ENCODE data around the gene HSPA12A. TPM values are rescaled to one million over a fixed set of nuclear protein-coding genes. Genes with fewer than 3 reads are reported as not detected.

Gene HSPA12A
- total and polyA plus RNA-seq, 9 of the 15 experiments (the other 6 are each of a cell fraction or from before 2014, with no cell fraction given): 0.01 to 0.18 (median 0.04) TPM; not detected in 4

GRCh38 chr10:116630020-116630419 is 112.3 kb downstream of the HSPA12A start (continued):
- TF ChIP-seq ZFX (CRISPR knock-in tag; IDR thresholded peaks at IDR 0.05): no peak
- TF ChIP-seq, protein P1, sequence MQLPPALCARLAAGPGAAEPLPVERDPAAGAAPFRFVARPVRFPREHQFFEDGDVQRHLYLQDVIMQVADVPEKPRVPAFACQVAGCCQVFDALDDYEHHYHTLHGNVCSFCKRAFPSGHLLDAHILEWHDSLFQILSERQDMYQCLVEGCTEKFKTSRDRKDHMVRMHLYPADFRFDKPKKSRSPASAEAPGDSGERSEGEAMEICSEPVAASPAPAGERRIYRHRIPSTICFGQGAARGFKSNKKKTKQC (CRISPR knock-in tag; IDR thresholded peaks at IDR 0.05): no peak
- no peak for TF ChIP-seq U2AF1 (optimal IDR thresholded peaks at IDR 0.05; ENCODE audit: low read depth, low read length)
- TF ChIP-seq, protein P2, sequence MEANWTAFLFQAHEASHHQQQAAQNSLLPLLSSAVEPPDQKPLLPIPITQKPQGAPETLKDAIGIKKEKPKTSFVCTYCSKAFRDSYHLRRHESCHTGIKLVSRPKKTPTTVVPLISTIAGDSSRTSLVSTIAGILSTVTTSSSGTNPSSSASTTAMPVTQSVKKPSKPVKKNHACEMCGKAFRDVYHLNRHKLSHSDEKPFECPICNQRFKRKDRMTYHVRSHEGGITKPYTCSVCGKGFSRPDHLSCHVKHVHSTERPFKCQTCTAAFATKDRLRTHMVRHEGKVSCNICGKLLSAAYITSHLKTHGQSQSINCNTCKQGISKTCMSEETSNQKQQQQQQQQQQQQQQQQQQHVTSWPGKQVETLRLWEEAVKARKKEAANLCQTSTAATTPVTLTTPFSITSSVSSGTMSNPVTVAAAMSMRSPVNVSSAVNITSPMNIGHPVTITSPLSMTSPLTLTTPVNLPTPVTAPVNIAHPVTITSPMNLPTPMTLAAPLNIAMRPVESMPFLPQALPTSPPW (CRISPR knock-in tag; IDR thresholded peaks at IDR 0.05): no peak
- no peak for TF ChIP-seq ZNF165 (CRISPR knock-in tag; IDR thresholded peaks at IDR 0.05; ENCODE audit: borderline replicate concordance)
- no peak for TF ChIP-seq EGR1 (conservative IDR thresholded peaks at IDR 0.05)
- TF ChIP-seq BCL6 (CRISPR knock-in tag; IDR thresholded peaks at IDR 0.05): no peak
- no peak for TF ChIP-seq ELF2 (CRISPR knock-in tag; IDR thresholded peaks at IDR 0.05)
- no peak for TF ChIP-seq RBM25 (IDR thresholded peaks at IDR 0.05; ENCODE audit: low read depth, low read length, severe bottlenecking)
- TF ChIP-seq, protein P3, sequence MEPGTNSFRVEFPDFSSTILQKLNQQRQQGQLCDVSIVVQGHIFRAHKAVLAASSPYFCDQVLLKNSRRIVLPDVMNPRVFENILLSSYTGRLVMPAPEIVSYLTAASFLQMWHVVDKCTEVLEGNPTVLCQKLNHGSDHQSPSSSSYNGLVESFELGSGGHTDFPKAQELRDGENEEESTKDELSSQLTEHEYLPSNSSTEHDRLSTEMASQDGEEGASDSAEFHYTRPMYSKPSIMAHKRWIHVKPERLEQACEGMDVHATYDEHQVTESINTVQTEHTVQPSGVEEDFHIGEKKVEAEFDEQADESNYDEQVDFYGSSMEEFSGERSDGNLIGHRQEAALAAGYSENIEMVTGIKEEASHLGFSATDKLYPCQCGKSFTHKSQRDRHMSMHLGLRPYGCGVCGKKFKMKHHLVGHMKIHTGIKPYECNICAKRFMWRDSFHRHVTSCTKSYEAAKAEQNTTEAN (CRISPR knock-in tag; IDR thresholded peaks at IDR 0.05): no peak
- TF ChIP-seq HMGN3 (IDR thresholded peaks at IDR 0.05; ENCODE audit: borderline replicate concordance, extremely low read depth, insufficient read length, low read depth, low read length): no peak
- no peak for TF ChIP-seq MEF2A (IDR thresholded peaks at IDR 0.05; ENCODE audit: control insufficient read depth, low read depth, low read length)
- TF ChIP-seq, protein P4, sequence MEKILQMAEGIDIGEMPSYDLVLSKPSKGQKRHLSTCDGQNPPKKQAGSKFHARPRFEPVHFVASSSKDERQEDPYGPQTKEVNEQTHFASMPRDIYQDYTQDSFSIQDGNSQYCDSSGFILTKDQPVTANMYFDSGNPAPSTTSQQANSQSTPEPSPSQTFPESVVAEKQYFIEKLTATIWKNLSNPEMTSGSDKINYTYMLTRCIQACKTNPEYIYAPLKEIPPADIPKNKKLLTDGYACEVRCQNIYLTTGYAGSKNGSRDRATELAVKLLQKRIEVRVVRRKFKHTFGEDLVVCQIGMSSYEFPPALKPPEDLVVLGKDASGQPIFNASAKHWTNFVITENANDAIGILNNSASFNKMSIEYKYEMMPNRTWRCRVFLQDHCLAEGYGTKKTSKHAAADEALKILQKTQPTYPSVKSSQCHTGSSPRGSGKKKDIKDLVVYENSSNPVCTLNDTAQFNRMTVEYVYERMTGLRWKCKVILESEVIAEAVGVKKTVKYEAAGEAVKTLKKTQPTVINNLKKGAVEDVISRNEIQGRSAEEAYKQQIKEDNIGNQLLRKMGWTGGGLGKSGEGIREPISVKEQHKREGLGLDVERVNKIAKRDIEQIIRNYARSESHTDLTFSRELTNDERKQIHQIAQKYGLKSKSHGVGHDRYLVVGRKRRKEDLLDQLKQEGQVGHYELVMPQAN (IDR thresholded peaks at IDR 0.05; ENCODE audit: borderline replicate concordance): no peak

All from K562 (cell line).